SK-N-SH (cell line): Measurements from ENCODE around the gene CHPF. TPM values are rescaled to one million over a fixed set of nuclear protein-coding genes. Genes with fewer than 3 reads are reported as not detected.

Experiments
- CTCF ChIA-PET: fragments of 300-600, 350-600 bp; formaldehyde crosslinking; extraction: SDS; loops from one replicate; lab custom pipeline; 2021; lab: Yijun Ruan, JAX
- POLR2A ChIA-PET: fragments of 350-600 bp; sonication (Branson Sonifier 250); formaldehyde crosslinking; extraction: SDS; loops from one replicate; lab custom pipeline; 2020; ENCODE audit warnings: antibody characterized with exemption, inconsistent platforms; lab: Yijun Ruan, JAX
- DNase-seq: peaks from one replicate; pipeline ENCODE4 v3.0.0; 2012
- H2AFZ ChIP-seq: fragments of 200-600 bp; sonication (generic); 2 replicates; pipeline ENCODE4 v1.8.1; 2016; ENCODE audit warnings: antibody characterized with exemption, mild to moderate bottlenecking, low read depth
- H3F3A ChIP-seq: fragments of 200-600 bp; sonication (generic); replicated peaks from 2 replicates; pipeline ENCODE3; 2016; ENCODE audit warnings: antibody characterized with exemption, mild to moderate bottlenecking; ENCODE audit not compliant: insufficient read depth
- H3K27ac ChIP-seq, 2 experiments: fragments of 200-500 bp in 1 of 2; fragments of 200-600 bp in 1 of 2; sonication (Bioruptor generic) in 1 of 2; sonication (generic), shearing (Covaris generic) in 1 of 2; 2 replicates each; pipeline versions ENCODE4 v1.5.1 to v1.6.1; 2014 to 2016; ENCODE audit warnings: low read depth in 2 of 2, inconsistent platforms in 1 of 2, low read length in 1 of 2, mild to moderate bottlenecking in 1 of 2, mixed read lengths in 1 of 2
- H3K27me3 ChIP-seq: fragments of 200-600 bp; sonication (generic), shearing (Covaris generic); 2 replicates; pipeline ENCODE4 v1.6.1; 2016; ENCODE audit warnings: mixed run types; ENCODE audit not compliant: insufficient read depth
- H3K36me3 ChIP-seq, 2 experiments: fragments of 200-500 bp in 1 of 2; fragments of 200-600 bp in 1 of 2; sonication (Bioruptor generic) in 1 of 2; sonication (generic) in 1 of 2; replicated peaks in 1 of 2; 2 replicates each; pipeline versions ENCODE3 to v1.5.1; 2014 to 2016; ENCODE audit warnings: low read length in 1 of 2, mild to moderate bottlenecking in 1 of 2; ENCODE audit not compliant: insufficient read depth in 2 of 2, control insufficient read depth in 1 of 2
- H3K4me1 ChIP-seq, 2 experiments: fragments of 200-500 bp in 1 of 2; fragments of 200-600 bp in 1 of 2; sonication (Bioruptor generic) in 1 of 2; sonication (generic), shearing (Covaris generic) in 1 of 2; 2 replicates each; pipeline versions ENCODE4 v1.5.1 to v1.6.1; 2014 to 2016; ENCODE audit warnings: low read depth in 1 of 2, low read length in 1 of 2, mixed run types in 1 of 2; ENCODE audit not compliant: insufficient read depth in 2 of 2, control insufficient read depth in 1 of 2
- H3K4me2 ChIP-seq: fragments of 200-600 bp; sonication (generic), shearing (Covaris generic); 2 replicates; pipeline ENCODE4 v1.6.1; 2017; ENCODE audit warnings: mixed run types
- H3K4me3 ChIP-seq, 2 experiments: fragments of 200-500 bp in 1 of 2; fragments of 200-600 bp in 1 of 2; sonication (Bioruptor generic) in 1 of 2; sonication (generic), shearing (Covaris generic) in 1 of 2; 2 replicates each; pipeline versions ENCODE4 v1.5.1 to v1.8.1; 2014 to 2016; ENCODE audit warnings: low read depth in 2 of 2, inconsistent platforms in 1 of 2, low read length in 1 of 2, mild to moderate bottlenecking in 1 of 2, mixed read lengths in 1 of 2, moderate library complexity in 1 of 2
- H3K79me2 ChIP-seq: fragments of 200-600 bp; sonication (generic); 2 replicates; pipeline ENCODE4 v1.8.1; 2017; ENCODE audit warnings: mild to moderate bottlenecking; ENCODE audit not compliant: insufficient read depth
- H3K9ac ChIP-seq: fragments of 200-600 bp; sonication (generic); 2 replicates; pipeline ENCODE4 v1.6.1; 2017; ENCODE audit warnings: mixed run types
- H3K9me2 ChIP-seq: fragments of 200-600 bp; sonication (generic); 2 replicates; pipeline ENCODE4 v1.6.1; 2017; ENCODE audit warnings: mixed run types
- H3K9me3 ChIP-seq: fragments of 200-600 bp; sonication (generic); 2 replicates; pipeline ENCODE4 v1.6.1; 2017; ENCODE audit warnings: mixed run types, mild to moderate bottlenecking, moderate library complexity
- H4K20me1 ChIP-seq: fragments of 200-600 bp; sonication (generic); 2 replicates; pipeline ENCODE4 v1.6.1; 2017; ENCODE audit warnings: mild to moderate bottlenecking, mixed run types; ENCODE audit not compliant: insufficient read depth
- ELF1 ChIP-seq: IDR thresholded peaks from 2 replicates; pipeline ENCODE4 v1.4.0; 2012
- FOSL2 ChIP-seq: IDR thresholded peaks from 2 replicates; pipeline ENCODE4 v1.4.0; 2012; ENCODE audit warnings: low read depth, mild to moderate bottlenecking, moderate library complexity, borderline replicate concordance
- FOXM1 ChIP-seq: IDR thresholded peaks from 2 replicates; pipeline ENCODE4 v1.4.0; 2012; ENCODE audit warnings: low read depth, mild to moderate bottlenecking
- GATA2 ChIP-seq: sonication (generic); formaldehyde crosslinking; IDR thresholded peaks from 2 replicates; pipeline ENCODE4 v1.5.0; 2020; ENCODE audit warnings: mild to moderate bottlenecking, missing genetic modification reagents
- MEF2A ChIP-seq: IDR thresholded peaks from 2 replicates; pipeline ENCODE4 v1.4.0; 2012; ENCODE audit warnings: low read depth, borderline replicate concordance
- NRF1 ChIP-seq: IDR thresholded peaks from 2 replicates; pipeline ENCODE4 v1.6.1; 2012; ENCODE audit warnings: low read depth, mild to moderate bottlenecking, low read length
- POLR2AphosphoS5 ChIP-seq: IDR thresholded peaks from 2 replicates; pipeline ENCODE4 v1.6.1; 2012; ENCODE audit warnings: low read depth, low read length
- RXRA ChIP-seq: IDR thresholded peaks from 2 replicates; pipeline ENCODE4 v1.4.0; 2012; ENCODE audit warnings: low read depth, mild to moderate bottlenecking, borderline replicate concordance
- SIN3A ChIP-seq: IDR thresholded peaks from 2 replicates; pipeline ENCODE4 v1.6.1; 2012; ENCODE audit warnings: low read depth, mild to moderate bottlenecking, low read length, moderate library complexity, borderline replicate concordance
- TAF1 ChIP-seq: IDR thresholded peaks from 2 replicates; pipeline ENCODE4 v1.6.1; 2012; ENCODE audit warnings: low read depth, mild to moderate bottlenecking, low read length, moderate library complexity, borderline replicate concordance
- TCF12 ChIP-seq: IDR thresholded peaks from 2 replicates; pipeline ENCODE4 v1.4.0; 2012
- TEAD4 ChIP-seq: IDR thresholded peaks from 2 replicates; pipeline ENCODE4 v1.4.0; 2012; ENCODE audit warnings: mild to moderate bottlenecking, borderline replicate concordance; ENCODE audit not compliant: insufficient read depth
- YY1 ChIP-seq: IDR thresholded peaks from 2 replicates; pipeline ENCODE4 v1.4.0; 2012; ENCODE audit warnings: low read depth, mild to moderate bottlenecking
- WGBS: methylation state at CpG from one replicate; pipeline ENCODE4 v1.1.6; 2017; ENCODE audit warnings: low lambda C conversion rate; 5-methylcytosine and 5-hydroxymethylcytosine counted together
- polyA plus RNA-seq, 3 experiments: library from polyadenylated mRNA; depleted of rRNA; stranded (reverse); fragments of >200 nt; gene quantifications; 2 replicates each; pipeline ENCODE4 v1.2.3, GENCODE V29; 2012
- TF ChIP-seq, protein P1 (sequence below): fragments of 150-350 bp; IDR thresholded peaks from 2 replicates; pipeline ENCODE4 v1.6.1; 2016; ENCODE audit warnings: mild to moderate bottlenecking, low read depth, low read length
- TF ChIP-seq, protein P2 (sequence below): fragments of 200-600 bp; sonication (generic); IDR thresholded peaks from 2 replicates; pipeline ENCODE4 v1.6.1; 2017; ENCODE audit warnings: antibody characterized with exemption, mild to moderate bottlenecking, moderate library complexity
- TF ChIP-seq, protein P3 (sequence below): IDR thresholded peaks from 2 replicates; pipeline ENCODE4 v1.4.0; 2012; ENCODE audit warnings: low read depth, borderline replicate concordance
- TF ChIP-seq, protein P4 (sequence below): IDR thresholded peaks from 2 replicates; pipeline ENCODE4 v1.6.1; 2012; ENCODE audit warnings: mild to moderate bottlenecking, low read depth, low read length, moderate library complexity

Gene CHPF
- polyA plus RNA-seq, 1 of the 3 experiments (the other 2 are of a cell fraction), result 141 TPM

DNA sequence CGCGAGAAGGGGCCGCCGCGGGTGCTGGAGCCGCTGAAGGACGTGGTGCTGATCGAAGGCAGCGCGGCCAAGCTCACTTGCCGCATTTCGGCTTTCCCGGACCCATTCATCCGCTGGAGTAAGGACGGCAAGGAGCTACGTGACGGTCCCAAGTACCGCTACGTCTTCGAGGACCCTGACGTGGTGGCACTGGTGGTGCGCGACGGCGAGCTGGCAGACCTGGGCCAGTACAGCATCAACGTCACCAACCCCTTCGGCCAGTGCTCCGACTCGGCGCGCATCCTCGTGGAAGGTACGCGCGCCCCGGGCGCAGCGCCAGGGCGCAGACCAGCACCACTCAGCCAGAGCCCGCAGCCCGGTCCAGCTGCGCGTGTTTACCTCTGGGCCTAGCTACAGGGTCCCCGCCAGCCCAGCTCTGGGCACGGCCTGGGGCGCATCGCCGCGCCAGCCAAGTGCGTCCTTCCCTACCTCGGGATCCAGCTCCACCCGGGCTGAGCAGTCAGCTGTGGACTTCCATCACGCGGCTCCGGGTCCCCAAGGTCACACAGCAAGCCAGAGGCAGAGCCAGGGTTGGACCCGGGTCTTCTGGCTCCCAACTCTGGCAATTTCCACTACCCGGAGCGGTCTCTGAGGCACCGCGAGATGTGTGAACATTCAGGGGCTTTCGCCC lies 46.6 kb downstream of the CHPF start:
- H4K20me1 ChIP-seq, result no peaks in the 10 kb centered on the region
- no peak overlapping the region for H3K4me3 ChIP-seq
- POLR2A ChIA-PET, result interaction anchor here (0.8 to 4.6 kb wide), 9 partner anchors 10 to 108 kb away, joined by 3 to 53 read pairs (median 12); partner anchors contain the start of genes ASIC4, CHPF and TMEM198
- peaks cover 16 to 56% of the 10 kb centered on the region in 2 experiments for H3K4me1 ChIP-seq
- WGBS, result 94% methylated on average over 39 of the region's 61 CpGs
- H3F3A ChIP-seq, result no peaks in the 10 kb centered on the region
- peak overlapping the region in 1 of 2 experiments; percentile 99; a peak in 2 of 4 replicates for H3K27ac ChIP-seq
- CTCF ChIA-PET, result interaction anchor here (0.6 to 62.1 kb wide), 10 partner anchors 3 to 94 kb away, joined by 3 to 2824 read pairs (median 5); partner anchors contain the start of genes ASIC4, CHPF, GMPPA and TMEM198
- H3K9me2 ChIP-seq, result no peaks in the 10 kb centered on the region
- H3K27me3 ChIP-seq, result no peaks in the 10 kb centered on the region
- H2AFZ ChIP-seq, result no peak overlapping the region
- H3K9me3 ChIP-seq, result no peaks in the 10 kb centered on the region
- H3K36me3 ChIP-seq, result peaks cover 4 to 7% of the 10 kb centered on the region in 2 experiments
- no peak for DNase-seq
- H3K4me2 ChIP-seq, result peak overlapping the region; percentile 98; the same call in 1 of the 2 replicates
- H3K9ac ChIP-seq, result no peak overlapping the region
- peaks cover 20% of the 10 kb centered on the region for H3K79me2 ChIP-seq
- TF ChIP-seq, protein P1, sequence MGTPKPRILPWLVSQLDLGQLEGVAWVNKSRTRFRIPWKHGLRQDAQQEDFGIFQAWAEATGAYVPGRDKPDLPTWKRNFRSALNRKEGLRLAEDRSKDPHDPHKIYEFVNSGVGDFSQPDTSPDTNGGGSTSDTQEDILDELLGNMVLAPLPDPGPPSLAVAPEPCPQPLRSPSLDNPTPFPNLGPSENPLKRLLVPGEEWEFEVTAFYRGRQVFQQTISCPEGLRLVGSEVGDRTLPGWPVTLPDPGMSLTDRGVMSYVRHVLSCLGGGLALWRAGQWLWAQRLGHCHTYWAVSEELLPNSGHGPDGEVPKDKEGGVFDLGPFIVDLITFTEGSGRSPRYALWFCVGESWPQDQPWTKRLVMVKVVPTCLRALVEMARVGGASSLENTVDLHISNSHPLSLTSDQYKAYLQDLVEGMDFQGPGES, result no peak
- TF ChIP-seq TEAD4 (no peak), MEF2A (no peak), RXRA (no peak), TCF12 (no peak), NRF1 (no peak), POLR2AphosphoS5 (no peak), ELF1 (no peak), FOSL2 (no peak), FOXM1 (no peak), SIN3A (no peak), YY1 (no peak), GATA2 (CRISPR knock-in tag) (no peak), TAF1 (no peak)
- TF ChIP-seq, protein P2, sequence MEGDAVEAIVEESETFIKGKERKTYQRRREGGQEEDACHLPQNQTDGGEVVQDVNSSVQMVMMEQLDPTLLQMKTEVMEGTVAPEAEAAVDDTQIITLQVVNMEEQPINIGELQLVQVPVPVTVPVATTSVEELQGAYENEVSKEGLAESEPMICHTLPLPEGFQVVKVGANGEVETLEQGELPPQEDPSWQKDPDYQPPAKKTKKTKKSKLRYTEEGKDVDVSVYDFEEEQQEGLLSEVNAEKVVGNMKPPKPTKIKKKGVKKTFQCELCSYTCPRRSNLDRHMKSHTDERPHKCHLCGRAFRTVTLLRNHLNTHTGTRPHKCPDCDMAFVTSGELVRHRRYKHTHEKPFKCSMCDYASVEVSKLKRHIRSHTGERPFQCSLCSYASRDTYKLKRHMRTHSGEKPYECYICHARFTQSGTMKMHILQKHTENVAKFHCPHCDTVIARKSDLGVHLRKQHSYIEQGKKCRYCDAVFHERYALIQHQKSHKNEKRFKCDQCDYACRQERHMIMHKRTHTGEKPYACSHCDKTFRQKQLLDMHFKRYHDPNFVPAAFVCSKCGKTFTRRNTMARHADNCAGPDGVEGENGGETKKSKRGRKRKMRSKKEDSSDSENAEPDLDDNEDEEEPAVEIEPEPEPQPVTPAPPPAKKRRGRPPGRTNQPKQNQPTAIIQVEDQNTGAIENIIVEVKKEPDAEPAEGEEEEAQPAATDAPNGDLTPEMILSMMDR, result no peak
- TF ChIP-seq, protein P3, sequence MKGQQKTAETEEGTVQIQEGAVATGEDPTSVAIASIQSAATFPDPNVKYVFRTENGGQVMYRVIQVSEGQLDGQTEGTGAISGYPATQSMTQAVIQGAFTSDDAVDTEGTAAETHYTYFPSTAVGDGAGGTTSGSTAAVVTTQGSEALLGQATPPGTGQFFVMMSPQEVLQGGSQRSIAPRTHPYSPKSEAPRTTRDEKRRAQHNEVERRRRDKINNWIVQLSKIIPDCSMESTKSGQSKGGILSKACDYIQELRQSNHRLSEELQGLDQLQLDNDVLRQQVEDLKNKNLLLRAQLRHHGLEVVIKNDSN, result no peak
- TF ChIP-seq, protein P4, sequence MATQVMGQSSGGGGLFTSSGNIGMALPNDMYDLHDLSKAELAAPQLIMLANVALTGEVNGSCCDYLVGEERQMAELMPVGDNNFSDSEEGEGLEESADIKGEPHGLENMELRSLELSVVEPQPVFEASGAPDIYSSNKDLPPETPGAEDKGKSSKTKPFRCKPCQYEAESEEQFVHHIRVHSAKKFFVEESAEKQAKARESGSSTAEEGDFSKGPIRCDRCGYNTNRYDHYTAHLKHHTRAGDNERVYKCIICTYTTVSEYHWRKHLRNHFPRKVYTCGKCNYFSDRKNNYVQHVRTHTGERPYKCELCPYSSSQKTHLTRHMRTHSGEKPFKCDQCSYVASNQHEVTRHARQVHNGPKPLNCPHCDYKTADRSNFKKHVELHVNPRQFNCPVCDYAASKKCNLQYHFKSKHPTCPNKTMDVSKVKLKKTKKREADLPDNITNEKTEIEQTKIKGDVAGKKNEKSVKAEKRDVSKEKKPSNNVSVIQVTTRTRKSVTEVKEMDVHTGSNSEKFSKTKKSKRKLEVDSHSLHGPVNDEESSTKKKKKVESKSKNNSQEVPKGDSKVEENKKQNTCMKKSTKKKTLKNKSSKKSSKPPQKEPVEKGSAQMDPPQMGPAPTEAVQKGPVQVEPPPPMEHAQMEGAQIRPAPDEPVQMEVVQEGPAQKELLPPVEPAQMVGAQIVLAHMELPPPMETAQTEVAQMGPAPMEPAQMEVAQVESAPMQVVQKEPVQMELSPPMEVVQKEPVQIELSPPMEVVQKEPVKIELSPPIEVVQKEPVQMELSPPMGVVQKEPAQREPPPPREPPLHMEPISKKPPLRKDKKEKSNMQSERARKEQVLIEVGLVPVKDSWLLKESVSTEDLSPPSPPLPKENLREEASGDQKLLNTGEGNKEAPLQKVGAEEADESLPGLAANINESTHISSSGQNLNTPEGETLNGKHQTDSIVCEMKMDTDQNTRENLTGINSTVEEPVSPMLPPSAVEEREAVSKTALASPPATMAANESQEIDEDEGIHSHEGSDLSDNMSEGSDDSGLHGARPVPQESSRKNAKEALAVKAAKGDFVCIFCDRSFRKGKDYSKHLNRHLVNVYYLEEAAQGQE, result no peak
